SK-N-MC (cell line): ENCODE data around the gene IFT27.
"Not testable (repeated sequence)": the region's sequence is repeated elsewhere in the genome, so short reads cannot be mapped to it uniquely, and the experiment has no call there.

Source experiments
- EZH2 ChIP-seq: fragments of 200-600 bp; sonication (generic); IDR thresholded peaks from one replicate; pipeline ENCODE4 v1.6.1; 2017; ENCODE audit warnings: antibody characterized with exemption
- FOXP2 ChIP-seq: optimal IDR thresholded peaks from 2 replicates; pipeline ENCODE3; 2011; ENCODE audit warnings: mild to moderate bottlenecking, moderate library complexity; ENCODE audit not compliant: insufficient read depth; ENCODE audit errors: extremely low read length, control extremely low read depth
- POLR2AphosphoS5 ChIP-seq: IDR thresholded peaks from 2 replicates; pipeline ENCODE4 v1.6.1; 2012; ENCODE audit warnings: mild to moderate bottlenecking, low read depth, low read length, borderline replicate concordance

GRCh38 chr22:36731321-36731720 is 44.6 kb downstream of the IFT27 start:
- not testable (repeated sequence) for TF ChIP-seq POLR2AphosphoS5, FOXP2, EZH2
